GM12865 (cell line): ENCODE results near the gene ENDOV.
"Not testable (repeated sequence)": the region's sequence is repeated elsewhere in the genome, so short reads cannot be mapped to it uniquely, and the experiment has no call there.

Experiments
- DNase-seq: peaks from one replicate; pipeline ENCODE4 v3.0.0; 2010; ENCODE audit warnings: low read depth
- H3K4me3 ChIP-seq: 2 replicates; pipeline ENCODE4 v1.5.1; 2011; ENCODE audit warnings: mild to moderate bottlenecking, low read depth, low read length, control low read depth
- CTCF ChIP-seq: IDR thresholded peaks from 2 replicates; pipeline ENCODE4 v1.5.1; 2011; ENCODE audit warnings: low read length, control low read depth, low read depth, inconsistent platforms; ENCODE audit not compliant: insufficient read depth; ENCODE audit errors: missing control alignments

ENDOV gene

GRCh38 chr17:80406146-80406545, 8.8 kb upstream of the ENDOV start:
- no peak for DNase-seq
- H3K4me3 ChIP-seq: no peak overlapping the region
- no peak for TF ChIP-seq CTCF

GRCh38 chr17:80407917-80408316, 7.0 kb upstream of the ENDOV start:
- DNase-seq, H3K4me3 ChIP-seq: not testable (repeated sequence)

- no peak for DNase-seq
- no peak for TF ChIP-seq CTCF
- no peak overlapping the region for H3K4me3 ChIP-seq
Observed at GRCh38 chr17:80408872-80409271, 6.1 kb upstream of the ENDOV start.

DNA sequence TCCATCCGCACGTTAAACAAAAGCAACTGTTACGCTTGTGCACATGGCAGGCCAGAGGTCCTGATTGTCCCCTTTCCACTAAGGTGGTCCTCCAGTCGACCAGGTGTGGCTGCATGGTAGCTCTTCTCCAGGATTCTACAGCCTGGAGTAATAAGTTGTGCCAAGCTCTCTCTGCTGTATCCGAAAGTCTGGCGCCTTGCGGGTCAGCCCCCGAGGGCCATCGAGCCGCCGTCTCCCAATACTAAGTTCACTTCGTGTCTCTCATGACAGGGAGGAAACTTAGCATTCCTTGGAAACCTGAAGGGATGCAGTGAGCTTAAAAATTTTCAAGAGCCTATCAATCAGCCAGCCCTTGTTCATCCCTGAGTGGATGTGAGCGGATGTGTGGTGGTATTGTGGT, 5.3 kb upstream of the ENDOV start:
- no peak for TF ChIP-seq CTCF
- no peak overlapping the region for H3K4me3 ChIP-seq
- no peak for DNase-seq

DNA sequence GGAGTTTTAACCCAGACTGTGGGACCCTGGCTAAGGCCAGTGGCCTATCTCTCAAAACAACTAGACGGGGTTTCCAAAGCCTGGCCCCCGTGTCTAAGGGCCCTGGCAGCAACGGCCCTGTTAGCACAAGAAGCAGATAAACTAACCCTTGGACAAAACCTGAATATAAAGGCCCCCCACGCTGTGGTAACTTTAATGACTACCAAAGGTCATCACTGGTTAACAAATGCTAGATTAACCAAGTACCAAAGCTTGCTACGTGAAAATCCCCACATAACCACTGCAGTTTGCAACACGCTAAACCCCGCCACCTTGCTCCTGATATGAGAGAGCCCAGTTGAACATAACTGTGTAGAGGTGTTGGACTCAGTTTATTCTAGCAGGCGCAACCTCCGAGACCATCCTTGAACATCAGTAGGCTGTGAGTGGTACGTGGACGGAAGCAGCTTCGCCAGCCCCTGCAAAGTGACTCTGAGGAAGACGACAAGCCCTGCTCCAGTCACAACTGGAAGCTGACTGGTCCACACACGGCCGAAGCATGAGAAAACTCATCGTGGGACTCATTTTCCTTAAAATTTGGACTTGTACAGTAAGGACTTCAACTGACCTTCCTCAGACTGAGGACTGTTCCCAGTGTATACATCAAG, 4.4 kb upstream of the ENDOV start:
- DNase-seq, H3K4me3 ChIP-seq: not testable (repeated sequence)

GRCh38 chr17:80413771-80414507, 1.0 kb upstream of the ENDOV start:
- no peak for DNase-seq
- no peak for TF ChIP-seq CTCF
- no peak overlapping the region for H3K4me3 ChIP-seq

GRCh38 chr17:80414508-80414802, 512 bp upstream of the ENDOV start:
- TF ChIP-seq CTCF: no peak
- H3K4me3 ChIP-seq: peak overlapping the region; percentile 78
- no peak for DNase-seq

GRCh38 chr17:80415626-80416137, 715 bp downstream of the ENDOV start:
- DNase-seq: no peak
- no peak for TF ChIP-seq CTCF
- H3K4me3 ChIP-seq: peak overlapping the region; percentile 78
